GM10847 (cell line): ENCODE results near the gene TXNL1.

ENCODE experiments used
- POLR2A ChIP-seq: IDR thresholded peaks from 2 replicates; pipeline ENCODE4 v1.6.1; 2011; ENCODE audit not compliant: insufficient read length; ENCODE audit errors: extremely low read depth

The TXNL1 gene

GRCh38 chr18:56638232-56639103, at the start of gene TXNL1:
TSS of gene TXNL1 (minus strand) at chr18:56638592. CDS start at chr18:56638440, 152 bp downstream.
- no peak for TF ChIP-seq POLR2A

GRCh38 chr18:56684277-56684676, 45.9 kb upstream of the TXNL1 start:
- TF ChIP-seq POLR2A = no peak

- TF ChIP-seq POLR2A = no peak
Observed at GRCh38 chr18:56678836-56679565, 40.6 kb upstream of the TXNL1 start.

- no peak for TF ChIP-seq POLR2A
Observed at GRCh38 chr18:56676639-56677038, 38.2 kb upstream of the TXNL1 start.

GRCh38 chr18:56672981-56673380, 34.6 kb upstream of the TXNL1 start:
- TF ChIP-seq POLR2A = no peak

GRCh38 chr18:56672391-56672790, 34.0 kb upstream of the TXNL1 start:
- TF ChIP-seq POLR2A = no peak

GRCh38 chr18:56662902-56663301, 24.5 kb upstream of the TXNL1 start:
- no peak for TF ChIP-seq POLR2A

GRCh38 chr18:56662502-56662901, 24.1 kb upstream of the TXNL1 start:
- TF ChIP-seq POLR2A = no peak

GRCh38 chr18:56662063-56662408, 23.6 kb upstream of the TXNL1 start:
- no peak for TF ChIP-seq POLR2A

- TF ChIP-seq POLR2A = no peak
Observed at GRCh38 chr18:56661360-56662062, 23.1 kb upstream of the TXNL1 start.

GRCh38 chr18:56660655-56661054, 22.3 kb upstream of the TXNL1 start:
- TF ChIP-seq POLR2A = no peak

- no peak for TF ChIP-seq POLR2A
Observed at GRCh38 chr18:56659111-56659510, 20.7 kb upstream of the TXNL1 start.

GRCh38 chr18:56658261-56658660, 19.9 kb upstream of the TXNL1 start:
- no peak for TF ChIP-seq POLR2A

- no peak for TF ChIP-seq POLR2A
Observed at GRCh38 chr18:56652802-56653201, 14.4 kb upstream of the TXNL1 start.

GRCh38 chr18:56651771-56652092, 13.3 kb upstream of the TXNL1 start:
- TF ChIP-seq POLR2A = no peak
